Measurements from ENCODE around the gene ORM1. TPM values are rescaled to one million over a fixed set of nuclear protein-coding genes. Genes with fewer than 3 reads are reported as not detected.

Gene ORM1
- total RNA-seq, 1 donor from 2014 or later: not detected

DNA sequence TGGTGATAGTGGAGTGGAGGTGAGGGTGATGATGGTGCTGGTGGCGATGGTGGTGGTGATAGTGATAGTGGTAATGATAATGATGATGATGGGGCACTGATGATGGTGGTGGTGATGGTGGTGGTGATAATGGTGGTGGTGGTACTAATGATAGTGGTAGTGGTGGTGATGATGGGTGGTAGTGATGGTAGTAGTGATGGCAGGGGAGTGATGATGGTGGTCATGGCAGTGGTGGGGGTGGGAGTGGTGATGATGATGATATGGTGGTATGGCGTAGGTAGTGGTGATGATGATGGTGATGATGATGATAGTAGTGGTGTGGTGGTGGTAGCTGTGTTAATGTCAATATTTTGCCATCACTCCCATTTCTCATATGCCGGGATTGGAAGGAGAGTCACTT, 44.5 kb upstream of the ORM1 start:
- DNase-seq: no peak
- TF ChIP-seq, protein P1, sequence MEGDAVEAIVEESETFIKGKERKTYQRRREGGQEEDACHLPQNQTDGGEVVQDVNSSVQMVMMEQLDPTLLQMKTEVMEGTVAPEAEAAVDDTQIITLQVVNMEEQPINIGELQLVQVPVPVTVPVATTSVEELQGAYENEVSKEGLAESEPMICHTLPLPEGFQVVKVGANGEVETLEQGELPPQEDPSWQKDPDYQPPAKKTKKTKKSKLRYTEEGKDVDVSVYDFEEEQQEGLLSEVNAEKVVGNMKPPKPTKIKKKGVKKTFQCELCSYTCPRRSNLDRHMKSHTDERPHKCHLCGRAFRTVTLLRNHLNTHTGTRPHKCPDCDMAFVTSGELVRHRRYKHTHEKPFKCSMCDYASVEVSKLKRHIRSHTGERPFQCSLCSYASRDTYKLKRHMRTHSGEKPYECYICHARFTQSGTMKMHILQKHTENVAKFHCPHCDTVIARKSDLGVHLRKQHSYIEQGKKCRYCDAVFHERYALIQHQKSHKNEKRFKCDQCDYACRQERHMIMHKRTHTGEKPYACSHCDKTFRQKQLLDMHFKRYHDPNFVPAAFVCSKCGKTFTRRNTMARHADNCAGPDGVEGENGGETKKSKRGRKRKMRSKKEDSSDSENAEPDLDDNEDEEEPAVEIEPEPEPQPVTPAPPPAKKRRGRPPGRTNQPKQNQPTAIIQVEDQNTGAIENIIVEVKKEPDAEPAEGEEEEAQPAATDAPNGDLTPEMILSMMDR (IDR thresholded peaks at IDR 0.05; ENCODE audit: borderline replicate concordance): no peak
- Histone ChIP-seq H3K27me3 (ENCODE audit: low read depth) (no peaks in the 10 kb centered on the region), H3K9me3 (replicated peaks) (no peaks in the 10 kb centered on the region), H3K4me3 (no peak overlapping the region), H3K36me3 (no peaks in the 10 kb centered on the region), H3K4me1 (peaks cover 9% of the 10 kb centered on the region), H3K27ac (replicated peaks) (no peak overlapping the region)
- intact Hi-C loops (cut with micrococcal nuclease): loop anchor here (10.0 kb wide), 1 partner anchor 124 kb away; the partner anchor contains the start of gene COL27A1

DNA sequence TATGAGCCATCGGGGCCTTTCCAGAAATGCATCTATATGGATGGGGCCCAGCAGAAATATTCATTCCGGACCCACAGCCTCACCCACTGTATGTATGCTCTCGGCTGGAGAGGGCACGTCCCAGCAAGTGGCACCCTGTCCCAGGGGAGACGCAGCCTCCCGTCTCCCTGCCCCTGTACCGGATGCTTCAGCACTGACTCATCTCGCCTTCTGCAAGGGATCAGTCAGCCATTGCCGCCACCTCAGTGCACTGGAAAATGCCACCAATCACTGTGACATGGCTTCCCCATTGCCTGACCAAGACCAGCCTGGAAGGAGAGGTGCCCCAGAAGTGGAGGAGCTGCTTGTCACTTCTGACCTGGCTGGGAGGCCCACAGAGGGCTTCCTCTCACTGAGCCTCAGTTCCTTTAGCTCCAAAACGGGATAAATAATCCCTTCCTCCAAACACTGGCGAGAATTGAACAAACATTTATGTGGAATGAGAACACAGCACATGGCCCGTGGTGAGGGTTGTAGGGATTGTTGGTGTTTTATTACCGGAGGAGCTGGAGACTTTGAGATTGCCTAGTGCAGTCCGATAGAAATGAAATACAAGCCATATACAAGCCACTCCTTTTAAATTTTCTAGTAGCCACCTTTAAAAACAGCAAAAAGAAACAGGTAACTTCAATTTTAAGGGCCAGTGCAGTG, 43.9 kb upstream of the ORM1 start:
- Histone ChIP-seq H3K27ac (replicated peaks) (no peak overlapping the region), H3K27me3 (ENCODE audit: low read depth) (no peaks in the 10 kb centered on the region), H3K36me3 (no peaks in the 10 kb centered on the region), H3K9me3 (replicated peaks) (no peaks in the 10 kb centered on the region), H3K4me1 (peaks cover 9% of the 10 kb centered on the region), H3K4me3 (no peak overlapping the region)
- TF ChIP-seq, protein P1 (IDR thresholded peaks at IDR 0.05; ENCODE audit: borderline replicate concordance): no peak
- intact Hi-C loops (cut with micrococcal nuclease): loop anchor here (10.0 kb wide), 1 partner anchor 124 kb away; the partner anchor contains the start of gene COL27A1
- DNase-seq: peak; percentile 16

DNA sequence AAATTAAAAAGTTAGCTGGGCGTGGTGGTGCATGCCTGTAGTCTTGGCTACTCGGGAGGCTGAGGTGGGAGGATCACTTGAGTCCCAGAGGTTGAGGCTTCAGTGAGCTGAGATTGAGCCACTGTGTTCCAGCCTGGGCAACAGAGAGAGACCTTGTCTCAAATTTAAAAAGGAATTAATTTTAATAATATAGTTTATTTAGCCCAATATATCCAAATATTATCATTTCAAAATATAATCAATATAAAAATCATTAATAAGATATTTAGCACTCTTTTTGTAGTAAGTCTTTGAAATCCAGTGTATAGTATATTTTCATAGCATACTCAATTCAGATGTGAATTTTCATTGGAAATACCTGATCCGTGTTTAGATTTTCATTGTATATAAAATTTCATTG, 43.2 kb upstream of the ORM1 start:
- Histone ChIP-seq H3K4me3 (no peak overlapping the region), H3K27me3 (ENCODE audit: low read depth) (no peaks in the 10 kb centered on the region), H3K4me1 (peaks cover 9% of the 10 kb centered on the region), H3K27ac (replicated peaks) (no peak overlapping the region), H3K9me3 (replicated peaks) (no peaks in the 10 kb centered on the region), H3K36me3 (no peaks in the 10 kb centered on the region)
- intact Hi-C loops (cut with micrococcal nuclease): loop anchor here (10.0 kb wide), 1 partner anchor 125 kb away; the partner anchor contains the start of gene COL27A1
- TF ChIP-seq, protein P1 (IDR thresholded peaks at IDR 0.05; ENCODE audit: borderline replicate concordance): no peak
- peak; percentile 3 for DNase-seq

DNA sequence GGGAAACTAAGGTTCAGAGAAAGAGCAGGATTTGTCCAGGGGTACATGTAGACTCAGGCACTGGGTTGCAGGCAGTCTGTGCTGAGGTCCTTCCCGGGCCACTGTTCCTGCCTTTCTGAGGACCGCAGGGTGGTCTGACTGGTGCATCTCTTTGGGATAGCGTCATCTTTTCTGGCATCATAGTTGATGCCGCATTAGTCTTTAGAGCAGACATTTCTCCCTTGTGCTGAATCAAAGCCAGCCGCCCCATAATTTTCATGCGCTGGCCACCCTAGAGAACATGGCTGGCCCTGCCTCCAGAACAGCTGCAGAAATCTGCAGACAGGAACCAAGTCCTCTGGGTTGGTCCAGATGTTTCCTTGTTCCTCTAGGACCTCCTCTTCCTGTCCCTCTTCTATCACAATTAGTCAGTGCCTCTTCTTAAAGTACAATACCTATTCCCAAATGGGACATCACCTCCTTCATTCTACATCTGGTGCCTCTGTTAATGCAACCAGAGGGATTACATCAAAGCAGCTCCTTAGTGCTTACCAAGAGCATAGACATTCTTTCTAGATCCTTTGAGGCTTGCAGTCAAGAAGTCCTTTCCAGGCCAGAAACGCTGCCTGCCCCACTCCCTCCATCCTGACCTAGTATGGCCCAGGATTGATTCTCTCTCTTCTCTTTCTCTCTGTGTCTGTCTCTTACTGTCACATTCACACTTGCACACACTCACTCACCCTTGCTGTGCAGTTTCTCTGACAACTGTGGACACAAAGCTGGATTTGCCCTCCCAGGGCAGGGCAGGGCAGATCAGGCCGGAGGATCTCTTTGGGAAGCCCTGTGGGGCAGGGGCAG, 42.0 kb upstream of the ORM1 start:
- Histone ChIP-seq H3K4me3 (no peak overlapping the region), H3K9me3 (replicated peaks) (no peaks in the 10 kb centered on the region), H3K27ac (replicated peaks) (peak overlapping the region; percentile 57), H3K27me3 (ENCODE audit: low read depth) (no peaks in the 10 kb centered on the region), H3K4me1 (peaks cover 9% of the 10 kb centered on the region), H3K36me3 (no peaks in the 10 kb centered on the region)
- peak; percentile 47 for DNase-seq
- intact Hi-C loops (cut with micrococcal nuclease): no loop called here
- TF ChIP-seq, protein P1 (IDR thresholded peaks at IDR 0.05; ENCODE audit: borderline replicate concordance): no peak

DNA sequence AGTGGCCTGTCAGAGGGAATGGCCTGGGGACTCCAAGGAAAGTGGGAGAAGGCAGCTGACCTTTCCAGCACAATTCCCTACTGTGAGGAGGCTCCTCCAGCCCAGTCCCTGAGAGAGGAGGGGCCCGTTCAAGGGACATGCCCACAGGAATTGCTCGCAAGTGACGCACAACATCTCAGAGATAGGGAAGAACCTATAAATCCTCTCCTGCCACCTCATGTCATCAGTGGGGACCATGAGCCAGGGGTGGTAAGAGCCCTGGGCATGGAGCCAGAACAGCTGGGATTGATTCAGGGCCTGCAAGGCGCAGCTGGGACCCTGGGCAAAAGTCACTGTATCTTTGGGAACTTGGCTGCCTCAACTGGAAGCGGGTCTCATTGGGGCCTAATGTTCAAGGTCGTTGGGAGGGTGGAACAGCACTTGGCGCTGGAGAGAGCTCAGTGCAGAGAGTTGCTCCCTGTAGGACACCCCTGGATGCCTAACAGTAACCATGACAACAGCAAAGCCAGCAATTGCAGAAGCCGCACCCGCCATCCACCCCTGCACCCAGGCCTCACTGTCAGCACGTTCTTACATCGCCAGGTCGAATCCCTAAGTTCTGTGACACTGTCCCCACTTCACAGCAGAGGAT, 41.3 kb upstream of the ORM1 start:
- intact Hi-C loops (cut with micrococcal nuclease): no loop called here
- DNase-seq: peak; percentile 72
- Histone ChIP-seq H3K4me3 (no peak overlapping the region), H3K9me3 (replicated peaks) (no peaks in the 10 kb centered on the region), H3K27ac (replicated peaks) (peak overlapping the region; percentile 57), H3K36me3 (no peaks in the 10 kb centered on the region), H3K4me1 (peaks cover 9% of the 10 kb centered on the region), H3K27me3 (ENCODE audit: low read depth) (no peaks in the 10 kb centered on the region)
- TF ChIP-seq, protein P1 (IDR thresholded peaks at IDR 0.05; ENCODE audit: borderline replicate concordance): no peak

Data from left ventricle myocardium inferior (tissue), 1 donor.